GM23248 (cell line): ENCODE measurements around the gene TNP2. TPM values are rescaled to one million over a fixed set of nuclear protein-coding genes. Genes with fewer than 3 reads are reported as not detected.
"Not testable (repeated sequence)": the region's sequence is repeated elsewhere in the genome, so short reads cannot be mapped to it uniquely, and the experiment has no call there.

Experiments used
- DNase-seq: peaks from one replicate; pipeline ENCODE4 v3.0.0-alpha.2; 2015
- H2AFZ ChIP-seq: fragments of 200-600 bp; sonication (generic); 2 replicates; pipeline ENCODE4 v1.6.1; 2016; ENCODE audit warnings: antibody characterized with exemption
- H3F3A ChIP-seq: fragments of 200-600 bp; sonication (generic); 2 replicates; pipeline ENCODE4 v1.6.1; 2016; ENCODE audit warnings: mild to moderate bottlenecking, antibody characterized with exemption, mixed run types; ENCODE audit not compliant: insufficient read depth
- H3K27ac ChIP-seq: fragments of 200-600 bp; sonication (generic); 2 replicates; pipeline ENCODE4 v1.5.1; 2016; ENCODE audit warnings: mild to moderate bottlenecking
- H3K27me3 ChIP-seq: fragments of 200-600 bp; sonication (generic); replicated peaks from 2 replicates; pipeline ENCODE4 v1.6.1; 2016; ENCODE audit warnings: mild to moderate bottlenecking; ENCODE audit not compliant: insufficient read depth
- H3K36me3 ChIP-seq: fragments of 200-600 bp; sonication (generic); 2 replicates; pipeline ENCODE4 v1.6.1; 2016; ENCODE audit warnings: low read depth, mild to moderate bottlenecking
- H3K4me1 ChIP-seq: fragments of 200-600 bp; sonication (generic); 2 replicates; pipeline ENCODE4 v1.6.1; 2016; ENCODE audit warnings: mild to moderate bottlenecking; ENCODE audit not compliant: insufficient read depth
- H3K4me2 ChIP-seq: fragments of 200-600 bp; sonication (generic); one replicate; pipeline ENCODE4 v1.6.1; 2016; ENCODE audit warnings: mild to moderate bottlenecking; ENCODE audit not compliant: unreplicated experiment
- H3K4me3 ChIP-seq: fragments of 200-600 bp; sonication (generic); 2 replicates; pipeline ENCODE4 v1.5.1; 2016; ENCODE audit warnings: mild to moderate bottlenecking
- H3K79me2 ChIP-seq: fragments of 200-600 bp; sonication (generic); 2 replicates; pipeline ENCODE4 v1.6.1; 2016; ENCODE audit warnings: mild to moderate bottlenecking; ENCODE audit not compliant: insufficient read depth
- H3K9ac ChIP-seq: fragments of 200-600 bp; sonication (generic); 2 replicates; pipeline ENCODE4 v1.6.1; 2016; ENCODE audit warnings: mild to moderate bottlenecking
- H3K9me2 ChIP-seq: fragments of 200-600 bp; sonication (generic); 2 replicates; pipeline ENCODE4 v1.6.1; 2016; ENCODE audit warnings: mixed run types, mild to moderate bottlenecking, moderate library complexity; ENCODE audit not compliant: insufficient read depth
- H3K9me3 ChIP-seq: fragments of 200-600 bp; sonication (generic); one replicate; pipeline ENCODE4 v1.6.1; 2017; ENCODE audit warnings: low read depth
- H4K20me1 ChIP-seq: fragments of 200-600 bp; sonication (generic); 2 replicates; pipeline ENCODE4 v1.6.0; 2016; ENCODE audit not compliant: insufficient read depth
- EZH2 ChIP-seq: fragments of 200-600 bp; sonication (generic); IDR thresholded peaks from 2 replicates; pipeline ENCODE4 v1.6.1; 2018; ENCODE audit warnings: antibody characterized with exemption, mild to moderate bottlenecking; ENCODE audit not compliant: insufficient read depth, poor library complexity, severe bottlenecking
- EZH2phosphoT487 ChIP-seq: fragments of 200-600 bp; sonication (generic); IDR thresholded peaks from 2 replicates; pipeline ENCODE4 v1.6.1; 2018; ENCODE audit warnings: antibody characterized with exemption, moderate library complexity, mild to moderate bottlenecking, low read depth; ENCODE audit not compliant: insufficient read depth
- WGBS, 2 experiments: methylation state at CpG; one replicate each; pipeline ENCODE4 v1.1.6; 2015 to 2017; ENCODE audit warnings: low lambda C conversion rate in 2 of 2, low coverage in 1 of 2; ENCODE audit errors: missing lambda C conversion rate in 2 of 2; 5-methylcytosine and 5-hydroxymethylcytosine counted together
- in situ Hi-C: fragments of 300-500 bp; cut with MboI; formaldehyde crosslinking; loops from 2 replicates; pipeline ENCODE4 v1.15.0; 2020
- polyA plus RNA-seq: library from polyadenylated mRNA; unstranded; fragments of >200 nt; fragmentation: Nextera tagmentation; extraction: Ambion mirVana; gene quantifications from 2 replicates; pipeline ENCODE4 v1.2.1, GENCODE V29; 2016
- total RNA-seq: library from RNA; depleted of rRNA; stranded (reverse); fragments of >200 nt; shearing (Covaris generic); gene quantifications from 2 replicates; pipeline ENCODE4 v1.2.3, GENCODE V29; 2014

TNP2 gene
- total and polyA plus RNA-seq, 2 experiments from 2014 or later: not detected

GRCh38 chr16:11295672-11296071, 26.5 kb upstream of the TNP2 start:
- Histone ChIP-seq H3F3A (0 out of 2 replicates have a peak, but pooled peaks cover 4% of the 10 kb centered on the region), H3K27me3 (no peaks in the 10 kb centered on the region; the same call in 1 of the 2 replicates), H3K9me2 (no peaks in the 10 kb centered on the region), H3K4me1 (peaks cover 9% of the 10 kb centered on the region; the same call in 1 of the 2 replicates), H2AFZ (no peak overlapping the region), H3K79me2 (no peaks in the 10 kb centered on the region), H4K20me1 (no peaks in the 10 kb centered on the region), H3K4me3 (no peak overlapping the region), H3K9ac (no peak overlapping the region), H3K36me3 (no peaks in the 10 kb centered on the region), H3K9me3 (no peaks in the 10 kb centered on the region), H3K4me2 (no peak overlapping the region), H3K27ac (no peak overlapping the region)
- 94 to 98% methylated on average over 4 of the region's 4 CpGs for WGBS, 2 experiments
- TF ChIP-seq EZH2 (no peak), EZH2phosphoT487 (no peak)
- DNase-seq: no peak
- in situ Hi-C loops: no loop called here

- Histone ChIP-seq H3K9me2 (no peaks in the 10 kb centered on the region), H4K20me1 (no peaks in the 10 kb centered on the region), H3K27me3 (no peaks in the 10 kb centered on the region; the same call in 1 of the 2 replicates), H3F3A (no peaks in the 10 kb centered on the region), H3K4me1 (peaks cover 6% of the 10 kb centered on the region; the same call in 1 of the 2 replicates), H2AFZ (no peak overlapping the region), H3K79me2 (no peaks in the 10 kb centered on the region), H3K9ac (no peak overlapping the region), H3K4me2 (no peak overlapping the region), H3K27ac (no peak overlapping the region), H3K9me3 (no peaks in the 10 kb centered on the region), H3K4me3 (no peak overlapping the region), H3K36me3 (no peaks in the 10 kb centered on the region)
- in situ Hi-C loops: no loop called here
- no peak for DNase-seq
- 67 to 72% methylated on average over 7 of the region's 7 CpGs for WGBS, 2 experiments
- no peak for TF ChIP-seq EZH2phosphoT487
- no peak for TF ChIP-seq EZH2
Measured at GRCh38 chr16:11292076-11292748, 23.1 kb upstream of the TNP2 start.

DNA sequence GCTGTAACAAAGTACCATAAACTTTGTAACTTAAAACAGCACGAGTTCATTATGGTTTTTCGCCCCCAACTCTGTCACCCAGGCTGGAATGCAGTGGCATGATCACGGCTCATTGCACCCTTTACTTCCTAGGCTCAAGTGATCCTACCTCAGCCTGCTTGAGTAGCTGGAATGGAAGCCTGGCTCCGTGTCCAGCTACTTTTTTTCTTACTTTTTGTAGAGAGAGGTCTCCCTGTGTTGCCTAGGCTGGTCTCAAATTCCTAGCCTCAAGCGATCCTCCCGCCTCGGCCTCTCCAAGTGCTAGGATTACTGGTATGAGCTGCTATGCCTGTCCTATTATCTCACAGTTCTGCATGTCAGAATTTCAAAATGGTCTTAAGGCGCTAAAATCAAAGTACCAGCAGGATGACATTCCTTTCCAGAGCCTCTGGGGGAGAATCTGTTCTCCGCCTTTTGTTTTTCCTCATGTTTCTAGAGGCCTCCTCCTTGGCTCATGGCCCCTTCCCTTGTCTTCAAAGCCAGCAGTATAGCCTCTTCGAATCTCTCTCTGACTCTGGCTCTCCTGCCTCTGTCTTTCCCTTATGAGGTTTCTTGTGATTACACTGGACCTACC, 22.1 kb upstream of the TNP2 start:
- Histone ChIP-seq H3K9me2 (no peaks in the 10 kb centered on the region), H3K27ac (no peak overlapping the region), H4K20me1 (no peaks in the 10 kb centered on the region), H3K4me1 (no peaks in the 10 kb centered on the region), H3K79me2 (no peaks in the 10 kb centered on the region), H3K36me3 (no peaks in the 10 kb centered on the region), H3K9ac (no peak overlapping the region), H3K27me3 (no peaks in the 10 kb centered on the region; the same call in 1 of the 2 replicates), H3K4me3 (no peak overlapping the region), H2AFZ (no peak overlapping the region), H3K4me2 (no peak overlapping the region), H3F3A (no peaks in the 10 kb centered on the region), H3K9me3 (no peaks in the 10 kb centered on the region)
- in situ Hi-C loops: no loop called here
- no peak for DNase-seq
- WGBS, 2 experiments: 59 to 69% methylated on average over 10 of the region's 10 CpGs
- no peak for TF ChIP-seq EZH2
- no peak for TF ChIP-seq EZH2phosphoT487

DNA sequence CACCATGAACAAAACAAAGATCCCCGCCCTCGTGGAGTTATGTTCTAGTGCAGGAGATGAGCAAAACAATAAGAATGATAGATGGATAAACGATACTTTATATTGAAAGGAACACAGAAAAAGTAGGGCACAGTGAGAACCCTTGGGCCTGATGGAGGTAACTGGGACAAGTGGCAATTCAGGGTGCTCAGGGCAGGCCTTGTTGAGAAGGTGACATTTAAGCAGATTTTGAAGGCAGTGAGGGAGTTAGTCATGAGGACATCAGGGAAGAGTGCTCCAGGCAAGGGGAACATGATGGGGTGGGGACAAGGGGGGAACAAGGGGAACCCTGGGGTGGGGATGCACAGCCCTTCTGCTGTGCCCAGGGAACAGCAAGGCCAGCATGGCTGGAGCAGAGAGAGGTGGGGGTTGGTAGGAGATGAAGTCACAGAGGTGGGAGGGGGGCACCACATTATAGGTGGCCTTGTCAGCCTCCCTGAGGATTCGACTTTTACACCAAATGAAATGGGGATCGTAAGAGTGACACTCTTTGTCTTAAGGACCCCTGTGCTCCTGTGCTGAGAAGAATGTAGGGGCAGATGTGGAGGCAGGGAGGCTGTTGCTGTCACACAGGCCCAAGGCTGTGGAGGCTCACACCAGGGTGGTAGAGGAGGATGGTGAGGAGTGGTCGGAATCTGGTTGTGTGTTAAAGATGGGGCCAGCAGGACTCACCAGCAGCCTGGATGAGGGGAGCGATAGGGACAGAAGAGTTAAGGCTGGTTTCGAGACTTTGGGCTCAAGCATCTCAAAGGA, 21.2 kb upstream of the TNP2 start:
- 78 to 79% methylated on average over 8 of the region's 8 CpGs for WGBS, 2 experiments

DNA sequence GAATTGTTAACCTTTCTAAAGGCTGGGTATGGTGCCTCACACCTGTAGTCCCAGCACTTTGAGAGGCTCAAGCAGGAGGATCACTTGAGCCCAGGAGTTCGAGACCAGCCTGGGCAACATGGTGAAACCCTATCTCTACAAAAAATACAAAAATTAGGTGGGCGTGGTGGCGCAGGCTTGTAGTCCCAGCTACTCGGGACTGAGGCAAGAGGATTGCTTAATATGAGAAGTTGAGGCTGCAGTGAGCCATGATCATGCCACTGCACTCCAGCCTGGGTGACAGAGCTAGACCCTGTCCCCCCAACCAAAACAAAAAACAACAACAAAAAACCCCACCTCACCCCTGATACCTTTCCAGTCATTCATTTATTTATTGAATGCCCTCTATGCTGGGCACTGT, 20.6 kb upstream of the TNP2 start:
- H3K27ac ChIP-seq, H3K79me2 ChIP-seq, H3K9me3 ChIP-seq, H2AFZ ChIP-seq, H4K20me1 ChIP-seq, H3K4me2 ChIP-seq, H3K27me3 ChIP-seq, H3F3A ChIP-seq, in situ Hi-C loops, DNase-seq, H3K4me3 ChIP-seq, H3K9me2 ChIP-seq, H3K36me3 ChIP-seq, H3K4me1 ChIP-seq, H3K9ac ChIP-seq: not testable (repeated sequence)
- WGBS, 2 experiments: 81 to 83% methylated on average over 4 of the region's 4 CpGs

More for the DNA sequence above, 21.2 kb upstream of the TNP2 start:
- in situ Hi-C loops: no loop called here
- Histone ChIP-seq H3F3A (no peaks in the 10 kb centered on the region), H3K9me3 (no peaks in the 10 kb centered on the region), H3K79me2 (no peaks in the 10 kb centered on the region), H2AFZ (no peak overlapping the region), H3K4me3 (no peak overlapping the region), H3K36me3 (no peaks in the 10 kb centered on the region), H4K20me1 (no peaks in the 10 kb centered on the region), H3K9ac (no peak overlapping the region), H3K27ac (no peak overlapping the region), H3K9me2 (no peaks in the 10 kb centered on the region), H3K27me3 (no peaks in the 10 kb centered on the region; the same call in 1 of the 2 replicates), H3K4me2 (no peak overlapping the region), H3K4me1 (no peaks in the 10 kb centered on the region)
- TF ChIP-seq EZH2 (no peak), EZH2phosphoT487 (no peak)
- no peak for DNase-seq
